ENCODE data around the gene NTMT2. TPM values are rescaled to one million over a fixed set of nuclear protein-coding genes. Genes with fewer than 3 reads are reported as not detected.

Gene NTMT2
- polyA plus RNA-seq, 1 donor from 2014 or later, result 0.27 TPM

DNA sequence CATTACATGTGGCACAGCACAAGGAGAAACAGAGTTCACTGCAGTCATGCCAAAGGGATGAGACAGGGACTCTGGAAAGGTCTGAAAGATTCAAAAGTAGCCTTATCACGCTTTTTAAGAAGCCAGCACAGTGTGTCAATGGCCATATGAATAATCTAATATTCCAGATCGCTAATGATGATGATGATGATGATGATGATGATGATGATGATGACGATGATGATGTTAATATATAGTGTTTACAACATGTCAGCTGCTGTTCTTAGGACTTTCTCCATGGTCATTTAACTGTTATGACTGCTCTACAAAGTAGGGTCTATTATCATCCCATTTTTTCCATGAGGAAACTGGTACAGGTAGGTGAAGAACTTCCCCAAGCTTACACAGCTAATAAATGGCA is 64.4 kb downstream of the NTMT2 start:
- Histone ChIP-seq H3K79me2 (replicated peaks; ENCODE audit: insufficient read depth, low read length) (no peaks in the 10 kb centered on the region), H2AFZ (ENCODE audit: low read depth, low read length) (no peak overlapping the region), H3K9ac (ENCODE audit: low read length) (no peak overlapping the region), H3K4me2 (ENCODE audit: low read length) (no peak overlapping the region), H3K27me3 (ENCODE audit: insufficient read depth, low read depth, low read length) (no peaks in the 10 kb centered on the region), H3K36me3 (ENCODE audit: insufficient read depth, low read length) (no peaks in the 10 kb centered on the region), H3K9me2 (ENCODE audit: insufficient read depth, low read length) (no peaks in the 10 kb centered on the region), H3K27ac (ENCODE audit: low read length) (no peak overlapping the region), H3K9me3 (ENCODE audit: low read length) (no peaks in the 10 kb centered on the region), H3K4me3 (ENCODE audit: low read length) (no peak overlapping the region), H4K20me1 (ENCODE audit: insufficient read depth) (no peaks in the 10 kb centered on the region), H3F3A (ENCODE audit: insufficient read depth, low read length, poor library complexity, severe bottlenecking) (no peaks in the 10 kb centered on the region)
- no peak for TF ChIP-seq SMC3 (conservative IDR thresholded peaks at IDR 0.05; ENCODE audit: poor library complexity)
- TF ChIP-seq RAD21 (conservative IDR thresholded peaks at IDR 0.05), result no peak
- no peak for TF ChIP-seq MXI1 (conservative IDR thresholded peaks at IDR 0.05; ENCODE audit: poor library complexity, severe bottlenecking)
- no peak for TF ChIP-seq EP300 (conservative IDR thresholded peaks at IDR 0.05; ENCODE audit: poor library complexity, severe bottlenecking)
- TF ChIP-seq, protein P1, sequence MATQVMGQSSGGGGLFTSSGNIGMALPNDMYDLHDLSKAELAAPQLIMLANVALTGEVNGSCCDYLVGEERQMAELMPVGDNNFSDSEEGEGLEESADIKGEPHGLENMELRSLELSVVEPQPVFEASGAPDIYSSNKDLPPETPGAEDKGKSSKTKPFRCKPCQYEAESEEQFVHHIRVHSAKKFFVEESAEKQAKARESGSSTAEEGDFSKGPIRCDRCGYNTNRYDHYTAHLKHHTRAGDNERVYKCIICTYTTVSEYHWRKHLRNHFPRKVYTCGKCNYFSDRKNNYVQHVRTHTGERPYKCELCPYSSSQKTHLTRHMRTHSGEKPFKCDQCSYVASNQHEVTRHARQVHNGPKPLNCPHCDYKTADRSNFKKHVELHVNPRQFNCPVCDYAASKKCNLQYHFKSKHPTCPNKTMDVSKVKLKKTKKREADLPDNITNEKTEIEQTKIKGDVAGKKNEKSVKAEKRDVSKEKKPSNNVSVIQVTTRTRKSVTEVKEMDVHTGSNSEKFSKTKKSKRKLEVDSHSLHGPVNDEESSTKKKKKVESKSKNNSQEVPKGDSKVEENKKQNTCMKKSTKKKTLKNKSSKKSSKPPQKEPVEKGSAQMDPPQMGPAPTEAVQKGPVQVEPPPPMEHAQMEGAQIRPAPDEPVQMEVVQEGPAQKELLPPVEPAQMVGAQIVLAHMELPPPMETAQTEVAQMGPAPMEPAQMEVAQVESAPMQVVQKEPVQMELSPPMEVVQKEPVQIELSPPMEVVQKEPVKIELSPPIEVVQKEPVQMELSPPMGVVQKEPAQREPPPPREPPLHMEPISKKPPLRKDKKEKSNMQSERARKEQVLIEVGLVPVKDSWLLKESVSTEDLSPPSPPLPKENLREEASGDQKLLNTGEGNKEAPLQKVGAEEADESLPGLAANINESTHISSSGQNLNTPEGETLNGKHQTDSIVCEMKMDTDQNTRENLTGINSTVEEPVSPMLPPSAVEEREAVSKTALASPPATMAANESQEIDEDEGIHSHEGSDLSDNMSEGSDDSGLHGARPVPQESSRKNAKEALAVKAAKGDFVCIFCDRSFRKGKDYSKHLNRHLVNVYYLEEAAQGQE (IDR thresholded peaks at IDR 0.05; ENCODE audit: borderline replicate concordance), result no peak
- no peak for TF ChIP-seq POLR2AphosphoS5 (IDR thresholded peaks at IDR 0.05)
- TF ChIP-seq EZH2 (IDR thresholded peaks at IDR 0.05; ENCODE audit: borderline replicate concordance, insufficient read depth, low read length, poor library complexity, severe bottlenecking), result no peak
- TF ChIP-seq CTCF (IDR thresholded peaks at IDR 0.05; ENCODE audit: poor library complexity, severe bottlenecking), result no peak
- no peak for TF ChIP-seq TAF1 (IDR thresholded peaks at IDR 0.05; ENCODE audit: low read depth)

GRCh38 chr1:170213596-170213995 is 67.8 kb downstream of the NTMT2 start:
- Histone ChIP-seq H4K20me1 (ENCODE audit: insufficient read depth) (no peaks in the 10 kb centered on the region), H2AFZ (ENCODE audit: low read depth, low read length) (no peak overlapping the region), H3K36me3 (ENCODE audit: insufficient read depth, low read length) (no peaks in the 10 kb centered on the region), H3F3A (ENCODE audit: insufficient read depth, low read length, poor library complexity, severe bottlenecking) (no peaks in the 10 kb centered on the region), H3K79me2 (replicated peaks; ENCODE audit: insufficient read depth, low read length) (no peaks in the 10 kb centered on the region), H3K9ac (ENCODE audit: low read length) (no peak overlapping the region), H3K9me3 (ENCODE audit: low read length) (no peaks in the 10 kb centered on the region), H3K27me3 (ENCODE audit: insufficient read depth, low read depth, low read length) (no peaks in the 10 kb centered on the region), H3K4me2 (ENCODE audit: low read length) (no peak overlapping the region), H3K9me2 (ENCODE audit: insufficient read depth, low read length) (no peaks in the 10 kb centered on the region), H3K4me3 (ENCODE audit: low read length) (no peak overlapping the region), H3K27ac (ENCODE audit: low read length) (no peak overlapping the region)
- TF ChIP-seq POLR2AphosphoS5 (IDR thresholded peaks at IDR 0.05), result no peak
- TF ChIP-seq, protein P1 (IDR thresholded peaks at IDR 0.05; ENCODE audit: borderline replicate concordance), result no peak
- TF ChIP-seq MXI1 (conservative IDR thresholded peaks at IDR 0.05; ENCODE audit: poor library complexity, severe bottlenecking), result no peak
- no peak for TF ChIP-seq EZH2 (IDR thresholded peaks at IDR 0.05; ENCODE audit: borderline replicate concordance, insufficient read depth, low read length, poor library complexity, severe bottlenecking)
- TF ChIP-seq SMC3 (conservative IDR thresholded peaks at IDR 0.05; ENCODE audit: poor library complexity), result no peak
- TF ChIP-seq TAF1 (IDR thresholded peaks at IDR 0.05; ENCODE audit: low read depth), result no peak
- no peak for TF ChIP-seq CTCF (IDR thresholded peaks at IDR 0.05; ENCODE audit: poor library complexity, severe bottlenecking)
- no peak for TF ChIP-seq EP300 (conservative IDR thresholded peaks at IDR 0.05; ENCODE audit: poor library complexity, severe bottlenecking)
- no peak for TF ChIP-seq RAD21 (conservative IDR thresholded peaks at IDR 0.05)
